ENCODE results near the gene UPK2. TPM values are rescaled to one million over a fixed set of nuclear protein-coding genes. Genes with fewer than 3 reads are reported as not detected.

Gene UPK2
- total and polyA plus RNA-seq, 2 of the 13 experiments (the other 11 are each of a cell fraction or from before 2014, with no cell fraction given), result not detected

DNA sequence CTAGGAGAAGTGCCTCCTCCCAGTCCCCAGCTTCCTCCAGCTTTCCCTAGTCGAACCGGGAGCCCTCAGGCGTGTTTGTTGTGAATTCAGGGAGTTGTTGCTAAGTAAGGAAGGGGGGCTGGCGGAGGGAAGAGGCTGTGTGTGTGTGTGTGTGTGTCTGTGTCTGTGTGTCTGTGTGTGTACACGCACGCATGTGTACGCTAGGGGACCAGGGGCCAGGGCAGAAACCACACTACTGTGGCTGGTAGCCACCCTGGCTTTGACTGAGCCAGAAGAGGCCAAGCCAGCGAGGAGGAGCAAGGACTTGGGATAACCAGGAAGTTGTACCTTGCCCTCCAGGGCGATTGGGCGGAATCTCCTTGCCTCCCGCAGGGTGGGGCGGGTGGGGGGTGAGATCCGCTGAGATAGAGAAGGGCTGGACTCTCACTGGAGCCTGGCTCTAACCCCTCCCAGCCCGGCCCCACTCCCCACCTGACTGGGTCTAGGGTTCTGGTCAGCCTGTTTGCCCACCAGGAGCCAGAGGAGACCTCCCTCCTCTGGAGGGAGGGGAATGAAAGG lies 37.9 kb upstream of the UPK2 start (continued):
- TF ChIP-seq, protein P1, sequence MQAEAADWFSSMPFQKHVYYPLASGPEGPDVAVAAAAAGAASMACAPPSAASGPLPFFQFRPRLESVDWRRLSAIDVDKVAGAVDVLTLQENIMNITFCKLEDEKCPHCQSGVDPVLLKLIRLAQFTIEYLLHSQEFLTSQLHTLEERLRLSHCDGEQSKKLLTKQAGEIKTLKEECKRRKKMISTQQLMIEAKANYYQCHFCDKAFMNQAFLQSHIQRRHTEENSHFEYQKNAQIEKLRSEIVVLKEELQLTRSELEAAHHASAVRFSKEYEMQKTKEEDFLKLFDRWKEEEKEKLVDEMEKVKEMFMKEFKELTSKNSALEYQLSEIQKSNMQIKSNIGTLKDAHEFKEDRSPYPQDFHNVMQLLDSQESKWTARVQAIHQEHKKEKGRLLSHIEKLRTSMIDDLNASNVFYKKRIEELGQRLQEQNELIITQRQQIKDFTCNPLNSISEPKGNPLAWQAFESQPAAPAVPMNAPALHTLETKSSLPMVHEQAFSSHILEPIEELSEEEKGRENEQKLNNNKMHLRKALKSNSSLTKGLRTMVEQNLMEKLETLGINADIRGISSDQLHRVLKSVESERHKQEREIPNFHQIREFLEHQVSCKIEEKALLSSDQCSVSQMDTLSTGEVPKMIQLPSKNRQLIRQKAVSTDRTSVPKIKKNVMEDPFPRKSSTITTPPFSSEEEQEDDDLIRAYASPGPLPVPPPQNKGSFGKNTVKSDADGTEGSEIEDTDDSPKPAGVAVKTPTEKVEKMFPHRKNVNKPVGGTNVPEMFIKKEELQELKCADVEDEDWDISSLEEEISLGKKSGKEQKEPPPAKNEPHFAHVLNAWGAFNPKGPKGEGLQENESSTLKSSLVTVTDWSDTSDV (CRISPR knock-in tag; IDR thresholded peaks at IDR 0.05), result no peak
- TF ChIP-seq ATF7 (IDR thresholded peaks at IDR 0.05), result no peak
- TF ChIP-seq ATF7 (CRISPR knock-in tag; IDR thresholded peaks at IDR 0.05), result no peak
- TF ChIP-seq SP5 (CRISPR knock-in tag; IDR thresholded peaks at IDR 0.05; ENCODE audit: borderline replicate concordance, low read depth), result 0 out of 2 replicates have a peak, but pooled peaks have one; percentile 35
- TF ChIP-seq, protein P2, sequence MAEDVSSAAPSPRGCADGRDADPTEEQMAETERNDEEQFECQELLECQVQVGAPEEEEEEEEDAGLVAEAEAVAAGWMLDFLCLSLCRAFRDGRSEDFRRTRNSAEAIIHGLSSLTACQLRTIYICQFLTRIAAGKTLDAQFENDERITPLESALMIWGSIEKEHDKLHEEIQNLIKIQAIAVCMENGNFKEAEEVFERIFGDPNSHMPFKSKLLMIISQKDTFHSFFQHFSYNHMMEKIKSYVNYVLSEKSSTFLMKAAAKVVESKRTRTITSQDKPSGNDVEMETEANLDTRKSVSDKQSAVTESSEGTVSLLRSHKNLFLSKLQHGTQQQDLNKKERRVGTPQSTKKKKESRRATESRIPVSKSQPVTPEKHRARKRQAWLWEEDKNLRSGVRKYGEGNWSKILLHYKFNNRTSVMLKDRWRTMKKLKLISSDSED (CRISPR knock-in tag; IDR thresholded peaks at IDR 0.05), result no peak
- TF ChIP-seq ASH2L (IDR thresholded peaks at IDR 0.05; ENCODE audit: insufficient read length, low read depth, low read length), result peak; percentile 53
- TF ChIP-seq ZNF501 (CRISPR knock-in tag; IDR thresholded peaks at IDR 0.05), result 0 out of 2 replicates have a peak, but pooled peaks have one; percentile 10
- TF ChIP-seq, protein P3, sequence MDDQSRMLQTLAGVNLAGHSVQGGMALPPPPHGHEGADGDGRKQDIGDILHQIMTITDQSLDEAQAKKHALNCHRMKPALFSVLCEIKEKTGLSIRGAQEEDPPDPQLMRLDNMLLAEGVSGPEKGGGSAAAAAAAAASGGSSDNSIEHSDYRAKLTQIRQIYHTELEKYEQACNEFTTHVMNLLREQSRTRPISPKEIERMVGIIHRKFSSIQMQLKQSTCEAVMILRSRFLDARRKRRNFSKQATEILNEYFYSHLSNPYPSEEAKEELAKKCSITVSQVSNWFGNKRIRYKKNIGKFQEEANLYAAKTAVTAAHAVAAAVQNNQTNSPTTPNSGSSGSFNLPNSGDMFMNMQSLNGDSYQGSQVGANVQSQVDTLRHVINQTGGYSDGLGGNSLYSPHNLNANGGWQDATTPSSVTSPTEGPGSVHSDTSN (CRISPR knock-in tag; IDR thresholded peaks at IDR 0.05; ENCODE audit: borderline replicate concordance), result no peak
- TF ChIP-seq BHLHE40 (IDR thresholded peaks at IDR 0.05; ENCODE audit: low read length), result 0 out of 2 replicates have a peak, but pooled peaks have one; percentile 2
- TF ChIP-seq, protein P4, sequence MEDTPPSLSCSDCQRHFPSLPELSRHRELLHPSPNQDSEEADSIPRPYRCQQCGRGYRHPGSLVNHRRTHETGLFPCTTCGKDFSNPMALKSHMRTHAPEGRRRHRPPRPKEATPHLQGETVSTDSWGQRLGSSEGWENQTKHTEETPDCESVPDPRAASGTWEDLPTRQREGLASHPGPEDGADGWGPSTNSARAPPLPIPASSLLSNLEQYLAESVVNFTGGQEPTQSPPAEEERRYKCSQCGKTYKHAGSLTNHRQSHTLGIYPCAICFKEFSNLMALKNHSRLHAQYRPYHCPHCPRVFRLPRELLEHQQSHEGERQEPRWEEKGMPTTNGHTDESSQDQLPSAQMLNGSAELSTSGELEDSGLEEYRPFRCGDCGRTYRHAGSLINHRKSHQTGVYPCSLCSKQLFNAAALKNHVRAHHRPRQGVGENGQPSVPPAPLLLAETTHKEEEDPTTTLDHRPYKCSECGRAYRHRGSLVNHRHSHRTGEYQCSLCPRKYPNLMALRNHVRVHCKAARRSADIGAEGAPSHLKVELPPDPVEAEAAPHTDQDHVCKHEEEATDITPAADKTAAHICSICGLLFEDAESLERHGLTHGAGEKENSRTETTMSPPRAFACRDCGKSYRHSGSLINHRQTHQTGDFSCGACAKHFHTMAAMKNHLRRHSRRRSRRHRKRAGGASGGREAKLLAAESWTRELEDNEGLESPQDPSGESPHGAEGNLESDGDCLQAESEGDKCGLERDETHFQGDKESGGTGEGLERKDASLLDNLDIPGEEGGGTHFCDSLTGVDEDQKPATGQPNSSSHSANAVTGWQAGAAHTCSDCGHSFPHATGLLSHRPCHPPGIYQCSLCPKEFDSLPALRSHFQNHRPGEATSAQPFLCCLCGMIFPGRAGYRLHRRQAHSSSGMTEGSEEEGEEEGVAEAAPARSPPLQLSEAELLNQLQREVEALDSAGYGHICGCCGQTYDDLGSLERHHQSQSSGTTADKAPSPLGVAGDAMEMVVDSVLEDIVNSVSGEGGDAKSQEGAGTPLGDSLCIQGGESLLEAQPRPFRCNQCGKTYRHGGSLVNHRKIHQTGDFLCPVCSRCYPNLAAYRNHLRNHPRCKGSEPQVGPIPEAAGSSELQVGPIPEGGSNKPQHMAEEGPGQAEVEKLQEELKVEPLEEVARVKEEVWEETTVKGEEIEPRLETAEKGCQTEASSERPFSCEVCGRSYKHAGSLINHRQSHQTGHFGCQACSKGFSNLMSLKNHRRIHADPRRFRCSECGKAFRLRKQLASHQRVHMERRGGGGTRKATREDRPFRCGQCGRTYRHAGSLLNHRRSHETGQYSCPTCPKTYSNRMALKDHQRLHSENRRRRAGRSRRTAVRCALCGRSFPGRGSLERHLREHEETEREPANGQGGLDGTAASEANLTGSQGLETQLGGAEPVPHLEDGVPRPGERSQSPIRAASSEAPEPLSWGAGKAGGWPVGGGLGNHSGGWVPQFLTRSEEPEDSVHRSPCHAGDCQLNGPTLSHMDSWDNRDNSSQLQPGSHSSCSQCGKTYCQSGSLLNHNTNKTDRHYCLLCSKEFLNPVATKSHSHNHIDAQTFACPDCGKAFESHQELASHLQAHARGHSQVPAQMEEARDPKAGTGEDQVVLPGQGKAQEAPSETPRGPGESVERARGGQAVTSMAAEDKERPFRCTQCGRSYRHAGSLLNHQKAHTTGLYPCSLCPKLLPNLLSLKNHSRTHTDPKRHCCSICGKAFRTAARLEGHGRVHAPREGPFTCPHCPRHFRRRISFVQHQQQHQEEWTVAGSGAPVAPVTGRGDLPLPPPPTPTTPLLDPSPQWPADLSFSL (CRISPR knock-in tag; IDR thresholded peaks at IDR 0.05), result peak; percentile 94
- TF ChIP-seq FOXP1 (IDR thresholded peaks at IDR 0.05), result 0 out of 2 replicates have a peak, but pooled peaks have one; percentile 10
- no peak for TF ChIP-seq FOXP1 (CRISPR knock-in tag; IDR thresholded peaks at IDR 0.05)
- TF ChIP-seq, protein P5, sequence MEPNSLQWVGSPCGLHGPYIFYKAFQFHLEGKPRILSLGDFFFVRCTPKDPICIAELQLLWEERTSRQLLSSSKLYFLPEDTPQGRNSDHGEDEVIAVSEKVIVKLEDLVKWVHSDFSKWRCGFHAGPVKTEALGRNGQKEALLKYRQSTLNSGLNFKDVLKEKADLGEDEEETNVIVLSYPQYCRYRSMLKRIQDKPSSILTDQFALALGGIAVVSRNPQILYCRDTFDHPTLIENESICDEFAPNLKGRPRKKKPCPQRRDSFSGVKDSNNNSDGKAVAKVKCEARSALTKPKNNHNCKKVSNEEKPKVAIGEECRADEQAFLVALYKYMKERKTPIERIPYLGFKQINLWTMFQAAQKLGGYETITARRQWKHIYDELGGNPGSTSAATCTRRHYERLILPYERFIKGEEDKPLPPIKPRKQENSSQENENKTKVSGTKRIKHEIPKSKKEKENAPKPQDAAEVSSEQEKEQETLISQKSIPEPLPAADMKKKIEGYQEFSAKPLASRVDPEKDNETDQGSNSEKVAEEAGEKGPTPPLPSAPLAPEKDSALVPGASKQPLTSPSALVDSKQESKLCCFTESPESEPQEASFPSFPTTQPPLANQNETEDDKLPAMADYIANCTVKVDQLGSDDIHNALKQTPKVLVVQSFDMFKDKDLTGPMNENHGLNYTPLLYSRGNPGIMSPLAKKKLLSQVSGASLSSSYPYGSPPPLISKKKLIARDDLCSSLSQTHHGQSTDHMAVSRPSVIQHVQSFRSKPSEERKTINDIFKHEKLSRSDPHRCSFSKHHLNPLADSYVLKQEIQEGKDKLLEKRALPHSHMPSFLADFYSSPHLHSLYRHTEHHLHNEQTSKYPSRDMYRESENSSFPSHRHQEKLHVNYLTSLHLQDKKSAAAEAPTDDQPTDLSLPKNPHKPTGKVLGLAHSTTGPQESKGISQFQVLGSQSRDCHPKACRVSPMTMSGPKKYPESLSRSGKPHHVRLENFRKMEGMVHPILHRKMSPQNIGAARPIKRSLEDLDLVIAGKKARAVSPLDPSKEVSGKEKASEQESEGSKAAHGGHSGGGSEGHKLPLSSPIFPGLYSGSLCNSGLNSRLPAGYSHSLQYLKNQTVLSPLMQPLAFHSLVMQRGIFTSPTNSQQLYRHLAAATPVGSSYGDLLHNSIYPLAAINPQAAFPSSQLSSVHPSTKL (CRISPR knock-in tag; IDR thresholded peaks at IDR 0.05), result peak; percentile 18; the same call in 1 of the 2 replicates

All from HepG2 (cell line).